OCI-LY3 (cell line): ENCODE data around the gene SMARCA5.

Experiments
- CTCF ChIP-seq: fragments of 200-600, 300-600 bp; sonication (generic); IDR thresholded peaks from 2 replicates; pipeline ENCODE4 v1.5.1; 2014; ENCODE audit warnings: antibody characterized with exemption, low read length, low read depth
- EZH2phosphoT487 ChIP-seq: fragments of 200-600 bp; shearing (Covaris generic); IDR thresholded peaks from 2 replicates; pipeline ENCODE4 v1.6.1; 2018; ENCODE audit warnings: antibody characterized with exemption, mixed run types, low read depth

GRCh38 chr4:143554728-143555597, 41.5 kb downstream of the SMARCA5 start:
- TF ChIP-seq EZH2phosphoT487: no peak
- no peak for TF ChIP-seq CTCF
